ENCODE measurements around the gene ZNF592.

GRCh38 chr15:84846269-84846668, 97.9 kb downstream of the ZNF592 start:
- TF ChIP-seq POLR2A (IDR thresholded peaks at IDR 0.05) (no peak), CTCF (IDR thresholded peaks at IDR 0.05) (no peak)
